Muscle of leg (tissue), 11 donors: ENCODE results near the gene TMEM11. TPM values are rescaled to one million over a fixed set of nuclear protein-coding genes. Genes with fewer than 3 reads are reported as not detected.

Experiments used
- DNase-seq: peaks from one replicate; pipeline ENCODE4 v3.0.0; 2013
- H3K27ac ChIP-seq: one replicate; pipeline ENCODE4 v1.5.1; 2013; ENCODE audit warnings: mild to moderate bottlenecking, low read length, control low read depth
- H3K27me3 ChIP-seq: one replicate; pipeline ENCODE4 v1.6.1; 2013; ENCODE audit warnings: low read length; ENCODE audit not compliant: control insufficient read depth, insufficient read depth
- H3K36me3 ChIP-seq: one replicate; pipeline ENCODE4 v1.6.1; 2013; ENCODE audit warnings: low read length; ENCODE audit not compliant: control insufficient read depth, insufficient read depth
- H3K4me1 ChIP-seq: one replicate; pipeline ENCODE4 v1.6.1; 2013; ENCODE audit warnings: low read length; ENCODE audit not compliant: control insufficient read depth, insufficient read depth
- H3K4me3 ChIP-seq: one replicate; pipeline ENCODE4 v1.5.1; 2013; ENCODE audit warnings: low read length, control low read depth
- H3K9me3 ChIP-seq: replicated peaks from 2 replicates; pipeline ENCODE4 v1.6.1; 2013; ENCODE audit warnings: low read depth, low read length; ENCODE audit not compliant: control insufficient read depth
- WGBS: methylation state at CpG from one replicate; pipeline ENCODE4 v1.1.5; 2013; ENCODE audit warnings: missing lambda C conversion rate; ENCODE audit not compliant: insufficient coverage; 5-methylcytosine and 5-hydroxymethylcytosine counted together
- polyA plus RNA-seq, 8 donors: library from polyadenylated mRNA; unstranded; fragments of 120-200 nt; gene quantifications; one replicate each; pipeline versions ENCODE4 v1.2.1 to v1.2.3, GENCODE V29; 2013; ENCODE audit warnings: inconsistent platforms in 1 of 8, low replicate concordance in 1 of 8; ENCODE audit not compliant: insufficient read length in 8 of 8, insufficient read depth in 1 of 8
- total RNA-seq: library from RNA; stranded (reverse); fragments of 120-200 nt; gene quantifications from one replicate; pipeline ENCODE4 v1.2.4, GENCODE V29; 2013

TMEM11 gene
- total and polyA plus RNA-seq, 9 donors, result 20.3 to 32.6 (median 28.2) TPM

DNA sequence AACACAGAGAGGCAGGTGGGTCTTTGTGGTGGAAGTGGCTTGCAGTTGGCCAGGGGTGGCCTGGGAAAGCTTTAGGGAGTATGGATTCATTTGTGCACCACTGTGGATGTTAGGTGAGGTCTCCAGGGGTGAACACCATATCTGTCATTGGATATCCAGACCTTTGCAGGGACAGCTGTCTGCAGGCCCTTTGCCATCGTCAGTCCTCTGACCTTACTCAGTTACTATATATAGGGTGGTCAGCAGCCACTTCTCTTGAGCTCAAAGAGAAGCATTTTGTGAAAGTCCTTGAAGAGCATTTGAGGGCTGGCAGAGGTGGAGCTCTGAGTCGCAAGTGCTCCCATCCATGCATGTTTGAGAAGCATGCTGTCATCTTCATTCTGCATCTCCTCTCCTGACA is 40.4 kb downstream of the TMEM11 start:
- DNase-seq, result peak; percentile 42
- Histone ChIP-seq H3K9me3 (no peaks in the 10 kb centered on the region), H3K4me3 (no peak overlapping the region), H3K27ac (peak overlapping the region; percentile 65), H3K4me1 (peaks cover 51% of the 10 kb centered on the region), H3K36me3 (peaks cover 31% of the 10 kb centered on the region), H3K27me3 (no peaks in the 10 kb centered on the region)
- WGBS, result no CpG with 5 or more reads among the region's 2 CpGs

DNA sequence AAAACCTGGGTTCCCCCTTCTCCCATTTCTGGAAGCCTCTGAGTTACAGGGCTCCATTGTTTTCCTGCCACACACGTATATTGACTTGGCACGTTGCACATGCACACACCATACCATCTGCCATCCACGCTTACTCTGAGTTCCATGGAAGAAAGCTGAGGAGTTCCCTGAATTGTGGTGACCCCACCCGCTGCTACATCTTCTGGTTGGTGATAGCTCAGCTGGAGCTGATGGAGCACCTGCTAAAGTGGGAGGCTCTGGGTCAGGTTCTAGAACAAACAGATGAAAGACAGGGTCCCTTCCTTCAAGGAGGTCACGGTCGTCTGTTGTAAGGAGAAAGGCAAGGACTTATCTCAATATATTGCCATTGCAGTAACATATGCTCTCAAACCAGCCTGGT is 41.1 kb downstream of the TMEM11 start:
- H3K27me3 ChIP-seq, result no peaks in the 10 kb centered on the region
- peaks cover 31% of the 10 kb centered on the region for H3K36me3 ChIP-seq
- H3K4me1 ChIP-seq, result peaks cover 53% of the 10 kb centered on the region
- no peak overlapping the region for H3K4me3 ChIP-seq
- peak overlapping the region; percentile 65 for H3K27ac ChIP-seq
- DNase-seq, result no peak
- 92% methylated on average over 4 of the region's 6 CpGs for whole genome bisulfite sequencing
- no peaks in the 10 kb centered on the region for H3K9me3 ChIP-seq

- WGBS, result 94% methylated on average over 17 of the region's 17 CpGs
- H3K36me3 ChIP-seq, result peaks cover 31% of the 10 kb centered on the region
- no peak for DNase-seq
- peaks cover 59% of the 10 kb centered on the region for H3K4me1 ChIP-seq
- H3K4me3 ChIP-seq, result no peak overlapping the region
- no peaks in the 10 kb centered on the region for H3K9me3 ChIP-seq
- no peaks in the 10 kb centered on the region for H3K27me3 ChIP-seq
- H3K27ac ChIP-seq, result no peak overlapping the region
These were observed 41.9 kb downstream of the TMEM11 start for GRCh38 chr17:21171970-21172510.

GRCh38 chr17:21171309-21171922 is 42.5 kb downstream of the TMEM11 start:
- H3K9me3 ChIP-seq, result no peaks in the 10 kb centered on the region
- no peak for DNase-seq
- no peak overlapping the region for H3K27ac ChIP-seq
- H3K4me3 ChIP-seq, result no peak overlapping the region
- H3K4me1 ChIP-seq, result peaks cover 62% of the 10 kb centered on the region
- H3K27me3 ChIP-seq, result no peaks in the 10 kb centered on the region
- WGBS, result 88% methylated on average over 8 of the region's 12 CpGs
- H3K36me3 ChIP-seq, result peaks cover 31% of the 10 kb centered on the region

DNA sequence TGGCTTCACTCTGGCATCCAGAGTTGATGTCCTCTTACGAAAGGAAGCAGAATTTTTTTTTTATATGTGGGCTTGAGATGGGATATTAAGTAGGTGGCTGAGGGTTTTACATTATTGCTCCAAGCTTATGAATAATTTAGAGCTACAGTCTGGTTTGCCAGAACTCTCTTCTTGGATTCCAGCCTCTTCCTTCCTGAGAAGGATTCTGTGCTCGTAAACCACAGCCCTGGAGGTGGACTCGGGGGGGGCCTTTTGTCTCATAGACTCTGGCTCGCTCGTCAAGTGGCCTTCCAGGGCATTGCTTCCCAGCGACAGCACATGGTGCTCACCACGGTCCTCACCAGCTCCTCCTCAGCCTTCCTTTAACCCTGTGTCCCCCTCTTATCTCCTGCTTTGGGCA is 43.2 kb downstream of the TMEM11 start:
- no peak for DNase-seq
- no CpG with 5 or more reads among the region's 7 CpGs for WGBS
- peaks cover 68% of the 10 kb centered on the region for H3K4me1 ChIP-seq
- H3K4me3 ChIP-seq, result no peak overlapping the region
- no peaks in the 10 kb centered on the region for H3K27me3 ChIP-seq
- H3K9me3 ChIP-seq, result no peaks in the 10 kb centered on the region
- H3K27ac ChIP-seq, result peak overlapping the region; percentile 20
- peaks cover 31% of the 10 kb centered on the region for H3K36me3 ChIP-seq

DNA sequence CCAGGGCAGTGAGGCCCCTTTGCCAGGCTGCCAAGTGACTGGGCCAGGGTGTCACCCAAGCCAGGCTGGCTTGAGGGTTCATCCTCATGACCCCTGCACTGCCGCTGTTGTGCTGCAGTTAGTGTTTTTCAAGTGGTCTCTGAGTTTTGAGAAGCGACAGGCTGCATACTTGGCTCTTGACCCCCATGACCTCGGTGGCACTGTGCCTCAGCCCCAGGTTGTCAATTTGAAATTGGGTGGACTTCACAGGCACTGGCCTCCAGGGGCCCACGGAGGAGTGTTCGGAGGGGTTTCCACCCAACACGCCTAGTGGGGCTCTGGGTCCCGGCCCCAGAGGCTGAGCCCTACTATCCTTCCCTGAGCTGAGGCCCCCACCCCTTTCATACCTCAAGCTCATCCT is 44.5 kb downstream of the TMEM11 start:
- peaks cover 63% of the 10 kb centered on the region for H3K4me1 ChIP-seq
- DNase-seq, result no peak
- H3K36me3 ChIP-seq, result peaks cover 23% of the 10 kb centered on the region
- 95% methylated on average over 7 of the region's 7 CpGs for WGBS
- no peaks in the 10 kb centered on the region for H3K27me3 ChIP-seq
- no peak overlapping the region for H3K27ac ChIP-seq
- H3K9me3 ChIP-seq, result no peaks in the 10 kb centered on the region
- H3K4me3 ChIP-seq, result no peak overlapping the region

GRCh38 chr17:21168555-21168865 is 45.5 kb downstream of the TMEM11 start:
- Histone ChIP-seq H3K27ac (peak overlapping the region; percentile 29), H3K4me3 (no peak overlapping the region)

GRCh38 chr17:21167303-21167702 is 46.7 kb downstream of the TMEM11 start:
- DNase-seq, result peak; percentile 45
- no peaks in the 10 kb centered on the region for H3K27me3 ChIP-seq
- 49% methylated on average over 2 of the region's 5 CpGs for WGBS
- H3K27ac ChIP-seq, result peak overlapping the region; percentile 87
- H3K4me3 ChIP-seq, result peak overlapping the region; percentile 21
- H3K36me3 ChIP-seq, result peaks cover 4% of the 10 kb centered on the region
- H3K9me3 ChIP-seq, result no peaks in the 10 kb centered on the region
- peaks cover 44% of the 10 kb centered on the region for H3K4me1 ChIP-seq

More at GRCh38 chr17:21168555-21168865, 45.5 kb downstream of the TMEM11 start:
- Histone ChIP-seq H3K4me1 (peaks cover 54% of the 10 kb centered on the region), H3K9me3 (no peaks in the 10 kb centered on the region), H3K27me3 (no peaks in the 10 kb centered on the region), H3K36me3 (peaks cover 16% of the 10 kb centered on the region)
- 94% methylated on average over 12 of the region's 12 CpGs for WGBS
- no peak for DNase-seq

GRCh38 chr17:21166595-21167210 is 47.3 kb downstream of the TMEM11 start:
- WGBS, result 31% methylated on average over 2 of the region's 5 CpGs
- Histone ChIP-seq H3K27ac (peak overlapping the region; percentile 87), H3K27me3 (no peaks in the 10 kb centered on the region), H3K36me3 (peaks cover 4% of the 10 kb centered on the region), H3K4me3 (peak overlapping the region; percentile 21), H3K4me1 (peaks cover 40% of the 10 kb centered on the region), H3K9me3 (no peaks in the 10 kb centered on the region)
- DNase-seq, result peak; percentile 79

DNA sequence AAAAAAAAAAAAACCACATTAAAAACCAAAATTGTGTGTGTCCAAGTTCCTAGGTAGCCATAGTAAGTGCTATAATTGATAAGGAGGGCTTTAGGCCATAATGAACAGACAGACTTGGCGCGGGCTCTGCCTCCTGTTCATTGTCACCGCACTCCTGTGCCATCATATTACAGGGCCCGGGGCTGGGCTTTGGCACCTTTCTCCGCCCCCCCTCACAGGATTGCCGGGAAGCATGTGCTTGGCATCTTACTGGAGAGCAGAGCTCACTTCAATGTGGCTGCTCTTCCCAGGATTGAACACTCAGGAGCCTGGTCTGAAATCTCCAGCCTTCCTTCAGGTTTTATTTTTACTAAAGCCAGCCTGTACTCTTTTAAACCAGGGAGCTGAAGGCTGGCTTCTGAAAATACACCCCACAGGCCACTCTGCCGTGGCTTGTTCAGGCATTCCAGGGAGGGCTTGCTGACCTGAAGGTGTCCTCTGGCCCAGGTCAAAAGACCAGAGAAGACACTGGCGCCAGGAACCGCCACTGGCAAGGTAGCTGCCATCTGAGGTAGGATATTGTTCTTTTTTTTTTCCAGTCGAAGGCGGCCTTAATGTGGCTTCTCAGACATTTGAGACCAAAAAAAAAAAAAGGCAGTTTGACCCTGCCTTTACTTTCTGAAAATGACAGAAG is 47.9 kb downstream of the TMEM11 start:
- H3K27ac ChIP-seq, result peak overlapping the region; percentile 87
- peaks cover 36% of the 10 kb centered on the region for H3K4me1 ChIP-seq
- 79% methylated on average over 5 of the region's 11 CpGs for WGBS

More for the DNA sequence above, 47.9 kb downstream of the TMEM11 start:
- H3K36me3 ChIP-seq, result no peaks in the 10 kb centered on the region
- no peaks in the 10 kb centered on the region for H3K27me3 ChIP-seq
- peak overlapping the region; percentile 5 for H3K4me3 ChIP-seq
- DNase-seq, result peak; percentile 49
- no peaks in the 10 kb centered on the region for H3K9me3 ChIP-seq
